Measurements from ENCODE around the gene MANBA.
"Not testable (repeated sequence)": the region's sequence is repeated elsewhere in the genome, so short reads cannot be mapped to it uniquely, and the experiment has no call there.

The MANBA gene

DNA sequence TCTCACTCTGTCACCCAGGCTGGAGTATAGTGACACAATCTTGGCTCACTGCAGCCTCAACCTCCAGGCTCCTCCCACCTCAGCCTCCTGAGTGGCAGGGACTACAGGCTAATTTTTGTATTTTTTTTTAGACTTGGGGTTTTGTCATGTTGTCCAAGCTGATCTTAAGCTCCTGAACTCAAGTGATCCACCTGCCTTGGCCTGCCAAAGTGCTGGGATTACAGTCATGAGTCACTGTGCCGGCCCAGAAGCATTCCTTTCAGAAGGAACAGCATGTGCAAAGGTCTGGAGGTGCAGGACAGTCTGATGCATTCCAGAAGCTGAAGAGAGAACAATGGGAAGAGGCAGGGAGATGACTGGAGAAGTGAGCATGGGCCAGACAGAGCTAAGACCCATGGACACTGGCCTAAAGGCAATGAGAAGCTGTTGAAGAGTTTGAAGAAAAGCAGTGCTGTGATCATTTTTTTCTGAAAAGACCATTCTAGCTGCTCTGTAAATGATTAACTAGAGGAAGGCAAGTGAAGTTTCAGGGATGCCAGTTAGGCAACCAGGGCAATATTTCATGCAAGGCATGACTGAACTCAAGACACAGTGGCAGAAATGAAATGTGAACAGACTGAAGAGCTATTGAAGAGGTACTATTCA, 43.2 kb downstream of the MANBA start:
- TF ChIP-seq, protein P1, sequence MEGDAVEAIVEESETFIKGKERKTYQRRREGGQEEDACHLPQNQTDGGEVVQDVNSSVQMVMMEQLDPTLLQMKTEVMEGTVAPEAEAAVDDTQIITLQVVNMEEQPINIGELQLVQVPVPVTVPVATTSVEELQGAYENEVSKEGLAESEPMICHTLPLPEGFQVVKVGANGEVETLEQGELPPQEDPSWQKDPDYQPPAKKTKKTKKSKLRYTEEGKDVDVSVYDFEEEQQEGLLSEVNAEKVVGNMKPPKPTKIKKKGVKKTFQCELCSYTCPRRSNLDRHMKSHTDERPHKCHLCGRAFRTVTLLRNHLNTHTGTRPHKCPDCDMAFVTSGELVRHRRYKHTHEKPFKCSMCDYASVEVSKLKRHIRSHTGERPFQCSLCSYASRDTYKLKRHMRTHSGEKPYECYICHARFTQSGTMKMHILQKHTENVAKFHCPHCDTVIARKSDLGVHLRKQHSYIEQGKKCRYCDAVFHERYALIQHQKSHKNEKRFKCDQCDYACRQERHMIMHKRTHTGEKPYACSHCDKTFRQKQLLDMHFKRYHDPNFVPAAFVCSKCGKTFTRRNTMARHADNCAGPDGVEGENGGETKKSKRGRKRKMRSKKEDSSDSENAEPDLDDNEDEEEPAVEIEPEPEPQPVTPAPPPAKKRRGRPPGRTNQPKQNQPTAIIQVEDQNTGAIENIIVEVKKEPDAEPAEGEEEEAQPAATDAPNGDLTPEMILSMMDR (IDR thresholded peaks at IDR 0.05; ENCODE audit: borderline replicate concordance, control extremely low read depth, extremely low read depth, insufficient read depth, missing control alignments), result no peak
- in situ Hi-C loops (cut with MboI; ENCODE audit: low sequenced_read_pairs, unreplicated experiment), result no loop called here
- no peak for DNase-seq (ENCODE audit: low spot score)

DNA sequence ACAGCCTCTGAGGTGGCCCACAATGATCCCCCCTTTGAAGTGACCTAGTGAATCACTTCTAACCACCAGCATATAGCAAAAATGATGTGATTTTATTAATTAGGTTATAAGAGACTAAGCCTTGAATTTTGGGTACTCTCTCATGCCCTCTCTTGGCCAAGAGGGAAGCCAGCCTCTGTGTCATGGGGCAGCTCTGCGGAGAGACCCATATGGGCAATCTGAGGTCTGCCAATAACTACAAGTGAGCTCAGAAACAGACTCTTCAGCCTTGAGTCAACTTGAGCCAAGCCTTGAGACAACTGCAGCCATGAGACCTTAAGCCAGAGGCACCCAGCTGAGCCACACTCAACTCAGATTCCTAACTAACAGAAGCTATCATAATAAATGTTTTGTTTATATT, 45.7 kb downstream of the MANBA start:
- in situ Hi-C loops (cut with MboI; ENCODE audit: low sequenced_read_pairs, unreplicated experiment), result no loop called here
- TF ChIP-seq, protein P1 (IDR thresholded peaks at IDR 0.05; ENCODE audit: borderline replicate concordance, control extremely low read depth, extremely low read depth, insufficient read depth, missing control alignments), result no peak
- no peak for DNase-seq (ENCODE audit: low spot score)

DNA sequence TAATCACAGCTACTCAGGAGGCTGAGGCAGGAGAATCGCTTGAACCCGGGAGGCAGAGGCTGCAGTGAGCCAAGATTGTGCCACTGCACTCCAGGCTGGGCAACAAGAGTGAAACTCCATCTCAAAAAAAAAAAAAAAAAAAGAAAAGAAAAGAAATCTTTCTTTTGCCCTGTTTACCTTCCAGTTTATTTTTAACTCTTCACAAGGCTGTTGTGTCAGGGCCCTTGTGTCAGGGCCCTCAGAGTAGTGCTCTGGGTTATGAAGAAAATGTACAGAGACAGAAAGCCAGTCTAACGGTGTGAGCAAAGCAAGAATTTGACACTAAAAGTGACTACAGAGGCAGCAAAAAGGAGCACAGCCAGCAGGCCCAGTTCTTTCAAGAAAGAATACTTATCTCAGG, 47.0 kb downstream of the MANBA start:
- in situ Hi-C loops (cut with MboI; ENCODE audit: low sequenced_read_pairs, unreplicated experiment); DNase-seq (ENCODE audit: low spot score): not testable (repeated sequence)

DNA sequence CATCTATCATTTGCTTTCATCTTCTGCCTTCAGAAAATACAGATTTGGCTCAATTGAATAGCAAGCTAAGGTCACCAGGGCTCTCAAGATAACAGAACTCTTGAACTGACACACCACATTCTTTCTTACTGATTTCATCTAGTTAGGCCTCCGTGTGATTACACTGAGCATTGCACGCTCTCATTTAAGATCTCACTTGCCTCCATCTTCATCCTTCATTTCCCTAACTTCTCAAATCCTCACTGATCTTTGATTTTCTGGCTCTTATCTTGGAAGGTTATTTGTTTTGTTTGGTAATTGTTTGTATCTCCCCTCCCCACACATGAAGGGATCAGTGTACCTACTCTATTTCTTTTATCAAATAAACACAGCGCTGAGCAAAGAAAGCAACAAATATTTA, 47.7 kb downstream of the MANBA start:
- in situ Hi-C loops (cut with MboI; ENCODE audit: low sequenced_read_pairs, unreplicated experiment), result no loop called here
- TF ChIP-seq, protein P1 (IDR thresholded peaks at IDR 0.05; ENCODE audit: borderline replicate concordance, control extremely low read depth, extremely low read depth, insufficient read depth, missing control alignments), result no peak
- no peak for DNase-seq (ENCODE audit: low spot score)

DNA sequence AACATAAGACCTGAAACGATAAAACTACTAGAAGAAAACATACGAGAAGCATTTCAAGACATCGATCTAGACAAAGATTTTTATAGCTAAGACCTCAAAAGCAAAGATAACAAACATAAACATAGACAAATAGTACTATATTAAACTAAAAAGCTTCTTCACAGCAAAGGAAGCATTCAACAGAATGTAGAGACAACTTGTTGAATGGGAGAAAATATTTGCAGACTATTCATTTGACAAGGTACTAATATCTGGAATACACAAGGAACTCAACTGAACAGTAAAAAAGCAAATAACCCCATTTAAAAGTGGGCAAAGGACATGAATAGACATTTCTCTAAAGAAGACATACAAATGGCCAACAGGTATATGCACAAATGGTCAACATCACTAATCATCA, 49.8 kb downstream of the MANBA start:
- TF ChIP-seq, protein P1 (IDR thresholded peaks at IDR 0.05; ENCODE audit: borderline replicate concordance, control extremely low read depth, extremely low read depth, insufficient read depth, missing control alignments), result no peak
- no peak for DNase-seq (ENCODE audit: low spot score)
- in situ Hi-C loops (cut with MboI; ENCODE audit: low sequenced_read_pairs, unreplicated experiment), result no loop called here

DNA sequence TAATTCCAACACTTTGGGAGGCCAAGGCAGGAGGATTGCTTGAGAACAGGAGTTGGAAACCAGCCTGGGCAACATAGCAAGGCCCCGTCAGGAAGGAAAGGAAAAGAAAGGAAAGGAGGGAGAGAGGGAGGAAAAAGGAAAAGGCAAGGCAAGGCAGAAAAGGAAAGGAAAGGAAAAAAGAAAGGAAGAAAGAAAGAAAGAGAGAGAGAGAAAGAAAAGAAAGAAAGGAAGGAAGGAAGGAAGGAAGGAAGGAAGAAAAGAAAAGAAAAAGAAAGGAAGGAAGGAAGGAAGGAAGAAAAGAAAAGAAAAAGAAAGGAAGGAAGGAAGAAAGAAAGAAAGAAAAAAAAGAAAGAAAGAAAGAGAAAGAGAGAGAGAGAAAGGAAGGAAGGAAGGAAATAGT, 51.7 kb downstream of the MANBA start:
- DNase-seq (ENCODE audit: low spot score); in situ Hi-C loops (cut with MboI; ENCODE audit: low sequenced_read_pairs, unreplicated experiment): not testable (repeated sequence)

DNA sequence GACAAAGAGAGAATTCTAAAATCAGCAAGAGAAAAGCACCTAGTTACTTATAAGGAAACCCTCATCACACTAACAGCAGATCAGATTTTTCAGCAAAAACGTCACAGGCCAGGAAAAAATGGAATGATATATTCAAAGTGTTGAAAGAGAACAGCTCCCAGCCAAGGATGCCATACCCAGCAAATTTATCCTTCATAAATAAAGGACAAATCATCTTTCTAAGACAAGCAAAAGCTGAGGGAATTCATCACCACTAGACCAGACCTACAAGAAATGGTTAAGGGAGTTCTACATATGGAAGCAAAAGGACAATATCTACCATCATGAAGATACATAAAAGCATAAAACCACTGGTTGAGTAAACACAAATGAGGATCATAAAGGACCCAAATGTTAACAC, 53.6 kb downstream of the MANBA start:
- DNase-seq (ENCODE audit: low spot score), result no peak
- in situ Hi-C loops (cut with MboI; ENCODE audit: low sequenced_read_pairs, unreplicated experiment), result no loop called here
- TF ChIP-seq, protein P1 (IDR thresholded peaks at IDR 0.05; ENCODE audit: borderline replicate concordance, control extremely low read depth, extremely low read depth, insufficient read depth, missing control alignments), result no peak

DNA sequence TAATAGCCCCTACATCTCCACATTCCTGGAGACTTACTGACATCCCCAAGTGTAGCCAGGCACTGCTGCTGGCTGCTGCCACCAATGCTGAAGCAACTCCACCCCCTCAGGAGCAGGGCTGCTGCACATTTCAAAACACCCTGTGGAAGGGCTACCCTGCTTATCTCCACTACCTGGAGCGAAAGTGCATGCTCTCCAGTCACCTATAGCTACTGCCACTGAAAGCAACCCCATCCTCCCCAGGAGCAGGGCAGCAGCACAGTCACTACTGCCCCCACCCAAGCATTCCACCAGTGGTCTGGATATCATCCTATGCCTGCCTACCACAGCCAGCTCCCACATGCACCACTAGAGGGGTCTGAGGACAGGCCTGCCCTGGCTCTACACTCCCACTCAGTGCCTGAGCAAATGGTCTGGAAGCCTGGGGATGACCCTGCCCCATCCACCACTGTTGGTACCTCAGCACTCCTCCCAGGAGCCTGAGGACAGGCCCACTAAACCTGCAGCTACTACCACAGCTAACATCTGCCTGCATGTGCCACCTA, 55.3 kb downstream of the MANBA start:
- no peak for DNase-seq (ENCODE audit: low spot score)
- TF ChIP-seq, protein P1 (IDR thresholded peaks at IDR 0.05; ENCODE audit: borderline replicate concordance, control extremely low read depth, extremely low read depth, insufficient read depth, missing control alignments), result no peak

More for the DNA sequence above, 55.3 kb downstream of the MANBA start:
- in situ Hi-C loops (cut with MboI; ENCODE audit: low sequenced_read_pairs, unreplicated experiment), result no loop called here
